Neuronal stem cell (in vitro differentiated cells): ENCODE measurements around the gene HIBADH.

Source experiments
- DNase-seq: peaks from one replicate; pipeline ENCODE4 v3.0.0-alpha.2; 2013; ENCODE audit warnings: low spot score
- H2AFZ ChIP-seq: one replicate; pipeline ENCODE4 v1.6.1; 2013; ENCODE audit warnings: mild to moderate bottlenecking, low read length, inconsistent platforms
- H2AK5ac ChIP-seq: 2 replicates; pipeline ENCODE4 v1.6.1; 2013; ENCODE audit warnings: low read depth, mild to moderate bottlenecking, inconsistent platforms, low read length, moderate library complexity, mixed read lengths
- H2BK120ac ChIP-seq: 2 replicates; pipeline ENCODE4 v1.6.1; 2013; ENCODE audit warnings: low read depth, mild to moderate bottlenecking, inconsistent platforms, low read length, moderate library complexity, mixed read lengths
- H2BK12ac ChIP-seq: one replicate; pipeline ENCODE4 v1.6.1; 2013; ENCODE audit warnings: low read length, inconsistent platforms
- H2BK15ac ChIP-seq: 2 replicates; pipeline ENCODE4 v1.6.1; 2013; ENCODE audit warnings: mild to moderate bottlenecking, low read length, inconsistent platforms, mixed read lengths
- H2BK5ac ChIP-seq: one replicate; pipeline ENCODE4 v1.6.1; 2013; ENCODE audit warnings: inconsistent platforms, mild to moderate bottlenecking, low read length, moderate library complexity
- H3K14ac ChIP-seq: one replicate; pipeline ENCODE4 v1.6.1; 2013; ENCODE audit warnings: low read length, inconsistent platforms
- H3K18ac ChIP-seq: 2 replicates; pipeline ENCODE4 v1.6.1; 2013; ENCODE audit warnings: low read length, inconsistent platforms
- H3K23ac ChIP-seq: 2 replicates; pipeline ENCODE4 v1.6.1; 2013; ENCODE audit warnings: low read depth, mild to moderate bottlenecking, mixed read lengths, low read length, inconsistent platforms; ENCODE audit not compliant: poor library complexity
- H3K27ac ChIP-seq: replicated peaks from 3 replicates; pipeline ENCODE4 v1.5.1; 2013; ENCODE audit warnings: low read length, inconsistent platforms
- H3K27me3 ChIP-seq, 3 experiments: 2 replicates each; pipeline ENCODE4 v1.6.1; 2013; ENCODE audit warnings: low read length in 3 of 3, mild to moderate bottlenecking in 2 of 3, inconsistent platforms in 1 of 3, low read depth in 1 of 3, mixed read lengths in 1 of 3, moderate library complexity in 1 of 3; ENCODE audit not compliant: control insufficient read depth in 3 of 3, insufficient read depth in 3 of 3
- H3K36me3 ChIP-seq, 2 donors: replicated peaks in 1 of 2; 2 replicates each; pipeline ENCODE4 v1.6.1; 2013; ENCODE audit warnings: low read length in 2 of 2; ENCODE audit not compliant: control insufficient read depth in 2 of 2, insufficient read depth in 2 of 2
- H3K4ac ChIP-seq: 2 replicates; pipeline ENCODE4 v1.6.1; 2013; ENCODE audit warnings: inconsistent platforms, mild to moderate bottlenecking, low read length, moderate library complexity
- H3K4me1 ChIP-seq, 2 donors: 1 replicate in 1 of 2; 2 replicates in 1 of 2; pipeline ENCODE4 v1.6.1; 2013; ENCODE audit warnings: low read length in 2 of 2, low read depth in 1 of 2; ENCODE audit not compliant: control insufficient read depth in 2 of 2, insufficient read depth in 1 of 2
- H3K4me2 ChIP-seq: one replicate; pipeline ENCODE4 v1.6.1; 2013; ENCODE audit warnings: mild to moderate bottlenecking, low read length, inconsistent platforms; ENCODE audit not compliant: insufficient read depth, poor library complexity, severe bottlenecking
- H3K4me3 ChIP-seq, 2 donors: 2 replicates each; pipeline ENCODE4 v1.5.1; 2013; ENCODE audit warnings: low read length in 2 of 2, mild to moderate bottlenecking in 2 of 2, inconsistent platforms in 1 of 2, moderate library complexity in 1 of 2
- H3K79me1 ChIP-seq: one replicate; pipeline ENCODE4 v1.6.1; 2013; ENCODE audit warnings: low read depth, mild to moderate bottlenecking, inconsistent platforms, low read length, moderate library complexity
- H3K9ac ChIP-seq: one replicate; pipeline ENCODE4 v1.6.1; 2013; ENCODE audit warnings: mild to moderate bottlenecking, low read depth, low read length, inconsistent platforms; ENCODE audit not compliant: poor library complexity
- H3K9me3 ChIP-seq, 2 donors: replicated peaks in 1 of 2; 2 replicates each; pipeline versions ENCODE3 to v1.6.1; 2013; ENCODE audit warnings: low read length in 2 of 2, mild to moderate bottlenecking in 2 of 2, inconsistent platforms in 1 of 2, low read depth in 1 of 2, mixed read lengths in 1 of 2, moderate library complexity in 1 of 2; ENCODE audit not compliant: control insufficient read depth in 2 of 2, insufficient read depth in 1 of 2
- H4K8ac ChIP-seq: one replicate; pipeline ENCODE4 v1.6.1; 2013; ENCODE audit warnings: low read depth, mild to moderate bottlenecking, inconsistent platforms, low read length, moderate library complexity
- H4K91ac ChIP-seq: one replicate; pipeline ENCODE4 v1.6.1; 2013; ENCODE audit warnings: low read length, low read depth, mild to moderate bottlenecking, inconsistent platforms; ENCODE audit not compliant: poor library complexity
- WGBS, 2 donors: extraction: QIAGEN DNeasy Blood & Tissue Kit; methylation state at CpG; one replicate each; pipeline ENCODE4 v1.1.7; 2013; ENCODE audit warnings: missing lambda C conversion rate in 2 of 2, mixed read lengths in 1 of 2; ENCODE audit not compliant: insufficient read length in 2 of 2, insufficient replicate concordance in 1 of 2; ENCODE audit errors: extremely low coverage in 2 of 2; 5-methylcytosine and 5-hydroxymethylcytosine counted together

The HIBADH gene

DNA sequence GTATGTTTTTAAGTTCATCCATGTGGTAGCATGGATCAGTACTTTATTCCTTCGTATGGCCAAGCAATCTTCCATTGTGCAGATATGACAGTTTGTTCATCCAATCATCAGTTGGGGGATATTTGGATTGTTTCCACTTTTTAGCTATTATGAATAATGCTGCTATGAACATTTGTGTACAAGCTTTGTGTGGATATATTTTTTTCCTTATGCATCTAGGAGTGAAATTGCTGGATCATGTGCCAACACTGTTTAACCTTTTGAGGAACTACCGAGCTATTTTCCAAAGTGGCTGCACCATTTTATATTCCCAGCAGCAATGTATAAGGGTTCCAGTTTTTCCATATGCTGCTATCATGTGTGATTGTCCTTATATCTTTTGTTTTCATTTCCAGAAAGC lies 140.1 kb downstream of the HIBADH start:
- Histone ChIP-seq H4K8ac (no peak overlapping the region), H2BK120ac (no peak overlapping the region), H2BK12ac (no peak overlapping the region), H3K18ac (no peak overlapping the region), H3K9me3 (peaks cover 0 to 5% of the 10 kb centered on the region in 2 donors), H2AFZ (no peak overlapping the region), H4K91ac (no peak overlapping the region), H3K9ac (no peak overlapping the region), H3K79me1 (no peaks in the 10 kb centered on the region), H3K27ac (no peak overlapping the region), H3K4me2 (no peak overlapping the region), H3K4ac (no peak overlapping the region), H3K4me1 (peaks cover 1 to 2% of the 10 kb centered on the region in 2 donors), H3K27me3 (no peaks in the 10 kb centered on the region), H2BK15ac (no peak overlapping the region), H3K23ac (no peak overlapping the region), H3K36me3 (peaks cover 5 to 27% of the 10 kb centered on the region in 2 donors), H3K4me3 (no peak overlapping the region), H2AK5ac (no peak overlapping the region), H2BK5ac (no peak overlapping the region), H3K14ac (no peak overlapping the region)
- WGBS, 2 donors, result no CpG with 5 or more reads among the region's 2 CpGs
- DNase-seq, result no peak

GRCh38 chr7:27520815-27521790 lies 141.6 kb downstream of the HIBADH start:
- WGBS, 2 donors, result no CpG with 5 or more reads among the region's 17 CpGs

DNA sequence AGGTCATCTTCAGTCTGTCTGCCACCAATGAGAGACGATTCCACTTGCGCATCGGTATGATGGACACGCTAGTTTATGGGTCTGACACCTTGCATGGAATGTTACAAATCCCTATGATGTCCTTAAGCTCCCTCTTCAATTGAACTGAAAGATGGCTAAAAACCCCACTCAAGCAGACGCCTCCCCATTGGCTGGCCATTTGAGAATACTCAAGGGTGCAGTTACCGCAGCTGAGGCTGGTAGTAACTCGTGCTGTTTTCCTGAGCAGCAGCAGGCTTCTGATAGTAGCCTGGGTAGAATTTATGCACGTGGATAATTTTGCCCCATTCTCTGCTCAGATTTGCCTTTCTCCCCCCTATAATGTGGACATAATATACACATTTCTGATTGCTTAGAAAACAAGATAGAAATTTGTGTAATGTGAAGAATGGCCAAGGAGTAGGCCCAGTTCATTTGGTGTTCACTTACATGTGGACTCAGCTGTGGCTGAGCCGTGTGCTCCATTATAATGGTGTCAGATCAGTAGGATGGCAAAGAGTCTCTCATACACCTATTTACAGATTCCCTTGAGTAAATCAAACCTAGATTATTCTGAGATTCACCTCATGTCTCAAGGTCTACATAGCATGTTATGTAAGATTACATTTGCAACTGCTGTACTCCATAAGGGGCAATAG lies 142.8 kb downstream of the HIBADH start:
- Histone ChIP-seq H4K91ac (no peak overlapping the region), H3K4me2 (no peak overlapping the region), H3K27ac (no peak overlapping the region), H3K9me3 (peaks cover 0 to 4% of the 10 kb centered on the region in 2 donors), H3K4me3 (no peak overlapping the region), H3K27me3 (no peaks in the 10 kb centered on the region), H3K4ac (no peak overlapping the region), H3K79me1 (no peaks in the 10 kb centered on the region), H4K8ac (no peak overlapping the region), H3K14ac (no peak overlapping the region), H2AK5ac (no peak overlapping the region), H2AFZ (no peak overlapping the region), H2BK12ac (no peak overlapping the region), H3K9ac (no peak overlapping the region), H3K36me3 (peaks cover 3 to 10% of the 10 kb centered on the region in 2 donors), H2BK15ac (no peak overlapping the region), H2BK120ac (no peak overlapping the region), H2BK5ac (no peak overlapping the region), H3K4me1 (peaks cover 0 to 2% of the 10 kb centered on the region in 2 donors), H3K23ac (no peak overlapping the region), H3K18ac (no peak overlapping the region)
- no CpG with 5 or more reads among the region's 9 CpGs for WGBS, 2 donors
- DNase-seq, result no peak

More at GRCh38 chr7:27520815-27521790, 141.6 kb downstream of the HIBADH start:
- Histone ChIP-seq H3K9me3 (peaks cover 0 to 5% of the 10 kb centered on the region in 2 donors), H3K23ac (no peak overlapping the region), H3K14ac (no peak overlapping the region), H3K18ac (no peak overlapping the region), H2BK5ac (no peak overlapping the region), H3K79me1 (no peaks in the 10 kb centered on the region), H4K91ac (no peak overlapping the region), H3K9ac (no peak overlapping the region), H2BK12ac (no peak overlapping the region), H3K4me3 (no peak overlapping the region), H3K4me2 (no peak overlapping the region), H3K36me3 (peaks cover 4 to 20% of the 10 kb centered on the region in 2 donors), H3K27me3 (no peaks in the 10 kb centered on the region), H4K8ac (no peak overlapping the region), H2BK120ac (no peak overlapping the region), H3K4me1 (peaks cover 0 to 2% of the 10 kb centered on the region in 2 donors), H2AK5ac (no peak overlapping the region), H3K4ac (no peak overlapping the region), H2BK15ac (no peak overlapping the region), H3K27ac (no peak overlapping the region), H2AFZ (no peak overlapping the region)
- DNase-seq, result no peak
